Fibroblast of lung (primary cell): ENCODE results near the gene STIM1.

Experiments used
- CTCF ChIP-seq, 2 donors: IDR thresholded peaks in 1 of 2; conservative IDR thresholded peaks in 1 of 2; 1 replicate in 1 of 2; 2 replicates in 1 of 2; pipeline ENCODE4 v1.5.1; 2011 to 2012; ENCODE audit warnings: low read length in 2 of 2, control low read depth in 1 of 2, inconsistent platforms in 1 of 2, low read depth in 1 of 2, mild to moderate bottlenecking in 1 of 2
- EZH2 ChIP-seq: IDR thresholded peaks from 2 replicates; pipeline ENCODE4 v1.5.1; 2012; ENCODE audit warnings: low read length, control low read depth, mild to moderate bottlenecking; ENCODE audit errors: missing control alignments

GRCh38 chr11:3823303-3823702 is 32.2 kb upstream of the STIM1 start:
- no peak for TF ChIP-seq CTCF (conservative IDR thresholded peaks at IDR 0.05 in 1 of 2, IDR thresholded peaks at IDR 0.05 in 1 of 2; ENCODE audit: low read depth in 1 of 2, low read length in 2 of 2)
- TF ChIP-seq EZH2: no peak
